GM12891 (cell line): Measurements from ENCODE around the gene AGPAT3.

Experiments used
- PAX5 ChIP-seq: IDR thresholded peaks from 2 replicates; pipeline ENCODE4 v1.6.1; 2011; ENCODE audit warnings: low read length, moderate library complexity, mild to moderate bottlenecking; ENCODE audit not compliant: insufficient read depth, severe bottlenecking
- POLR2A ChIP-seq: IDR thresholded peaks from 2 replicates; pipeline ENCODE4 v1.6.1; 2011; ENCODE audit warnings: low read depth, low read length, control low read depth
- POLR2AphosphoS5 ChIP-seq: IDR thresholded peaks from 2 replicates; pipeline ENCODE4 v1.6.1; 2011; ENCODE audit warnings: low read depth, low read length, control low read depth
- TAF1 ChIP-seq: IDR thresholded peaks from 2 replicates; pipeline ENCODE4 v1.6.1; 2011; ENCODE audit warnings: low read depth, low read length, control low read depth

- no peak for TF ChIP-seq POLR2A
- no peak for TF ChIP-seq POLR2AphosphoS5
- no peak for TF ChIP-seq PAX5
- TF ChIP-seq TAF1, result no peak
Measured at GRCh38 chr21:43965911-43966585, 101.0 kb downstream of the AGPAT3 start.
